GM19395 (cell line): ENCODE results near the gene CDH8.
"Not testable (repeated sequence)": the region's sequence is repeated elsewhere in the genome, so short reads cannot be mapped to it uniquely, and the experiment has no call there.

ENCODE experiments used
- ATAC-seq: cut with Tn5 transposase; IDR thresholded peaks from one replicate; pipeline ENCODE4 v1.9.1; 2021; ENCODE audit warnings: mild to moderate bottlenecking, moderate library complexity; ENCODE audit not compliant: unreplicated experiment

CDH8 gene

GRCh38 chr16:61937646-61938045 lies 98.6 kb downstream of the CDH8 start:
- ATAC-seq, result no peak

GRCh38 chr16:61936522-61936921 lies 99.7 kb downstream of the CDH8 start:
- ATAC-seq, result no peak

- no peak for ATAC-seq
These were observed 101.6 kb downstream of the CDH8 start for GRCh38 chr16:61934601-61935000.

GRCh38 chr16:61929776-61930175 lies 106.5 kb downstream of the CDH8 start:
- no peak for ATAC-seq

- ATAC-seq, result no peak
These were observed 109.5 kb downstream of the CDH8 start for GRCh38 chr16:61926766-61927165.

- no peak for ATAC-seq
These were observed 112.6 kb downstream of the CDH8 start for GRCh38 chr16:61923629-61924028.

- ATAC-seq, result no peak
These were observed 114.9 kb downstream of the CDH8 start for GRCh38 chr16:61921373-61921772.

GRCh38 chr16:61917865-61918826 lies 118.1 kb downstream of the CDH8 start:
- not testable (repeated sequence) for ATAC-seq

- ATAC-seq, result no peak
These were observed 120.7 kb downstream of the CDH8 start for GRCh38 chr16:61915569-61915968.

- no peak for ATAC-seq
These were observed 127.2 kb downstream of the CDH8 start for GRCh38 chr16:61909074-61909473.

GRCh38 chr16:61908426-61908825 lies 127.8 kb downstream of the CDH8 start:
- ATAC-seq, result no peak

GRCh38 chr16:61901689-61902088 lies 134.5 kb downstream of the CDH8 start:
- no peak for ATAC-seq

- ATAC-seq, result no peak
These were observed 135.8 kb downstream of the CDH8 start for GRCh38 chr16:61900482-61900881.

GRCh38 chr16:61897657-61898056 lies 138.6 kb downstream of the CDH8 start:
- ATAC-seq, result no peak

GRCh38 chr16:61892531-61892930 lies 143.7 kb downstream of the CDH8 start:
- ATAC-seq, result no peak

GRCh38 chr16:61891460-61891859 lies 144.8 kb downstream of the CDH8 start:
- no peak for ATAC-seq

- no peak for ATAC-seq
These were observed 145.9 kb downstream of the CDH8 start for GRCh38 chr16:61890386-61890785.

- no peak for ATAC-seq
These were observed 148.3 kb downstream of the CDH8 start for GRCh38 chr16:61887903-61888302.

- no peak for ATAC-seq
These were observed 150.9 kb downstream of the CDH8 start for GRCh38 chr16:61885343-61885742.

- ATAC-seq, result no peak
These were observed 156.9 kb downstream of the CDH8 start for GRCh38 chr16:61879306-61879705.

- ATAC-seq, result no peak
These were observed 158.8 kb downstream of the CDH8 start for GRCh38 chr16:61877436-61877835.

- ATAC-seq, result no peak
These were observed 163.5 kb downstream of the CDH8 start for GRCh38 chr16:61872778-61873119.
